ENCODE results near the gene BANP.
"Not testable (repeated sequence)": the region's sequence is repeated elsewhere in the genome, so short reads cannot be mapped to it uniquely, and the experiment has no call there.

The BANP gene

GRCh38 chr16:88023366-88023765 is 72.1 kb downstream of the BANP start:
- DNase-seq (ENCODE audit: low spot score) = no peak
- TF ChIP-seq CTCF (IDR thresholded peaks at IDR 0.05; ENCODE audit: extremely low read depth, missing control alignments) = no peak

- DNase-seq (ENCODE audit: low spot score) = no peak
- TF ChIP-seq CTCF (IDR thresholded peaks at IDR 0.05; ENCODE audit: extremely low read depth, missing control alignments) = no peak
Measured at GRCh38 chr16:88023786-88024185, 72.6 kb downstream of the BANP start.

GRCh38 chr16:88024491-88025085 is 73.4 kb downstream of the BANP start:
- DNase-seq (ENCODE audit: low spot score) = not testable (repeated sequence)

GRCh38 chr16:88025086-88025492 is 73.9 kb downstream of the BANP start:
- DNase-seq (ENCODE audit: low spot score) = not testable (repeated sequence)

GRCh38 chr16:88025828-88026555 is 74.8 kb downstream of the BANP start:
- not testable (repeated sequence) for DNase-seq (ENCODE audit: low spot score)

GRCh38 chr16:88026964-88027938 is 76.0 kb downstream of the BANP start:
- no peak for DNase-seq (ENCODE audit: low spot score)
- TF ChIP-seq CTCF (IDR thresholded peaks at IDR 0.05; ENCODE audit: extremely low read depth, missing control alignments) = no peak

- DNase-seq (ENCODE audit: low spot score) = not testable (repeated sequence)
Measured at GRCh38 chr16:88028177-88028930, 77.1 kb downstream of the BANP start.

GRCh38 chr16:88030498-88030897 is 79.3 kb downstream of the BANP start:
- no peak for TF ChIP-seq CTCF (IDR thresholded peaks at IDR 0.05; ENCODE audit: extremely low read depth, missing control alignments)
- DNase-seq (ENCODE audit: low spot score) = no peak

GRCh38 chr16:88030961-88031360 is 79.7 kb downstream of the BANP start:
- DNase-seq (ENCODE audit: low spot score) = not testable (repeated sequence)

- DNase-seq (ENCODE audit: low spot score) = not testable (repeated sequence)
Measured at GRCh38 chr16:88033003-88033740, 81.9 kb downstream of the BANP start.

Measured in GM20000 (cell line).